T follicular helper cell (primary cell): ENCODE data around the gene RFX5.
A peak's percentile ranks its signal among the peaks of the same experiment; 100 is the strongest.
"Not testable (repeated sequence)": the region's sequence is repeated elsewhere in the genome, so short reads cannot be mapped to it uniquely, and the experiment has no call there.

Experiments
- DNase-seq: peaks from one replicate; pipeline ENCODE4 v3.0.0-alpha.2; 2020; ENCODE audit warnings: low read depth

RFX5 gene

DNA sequence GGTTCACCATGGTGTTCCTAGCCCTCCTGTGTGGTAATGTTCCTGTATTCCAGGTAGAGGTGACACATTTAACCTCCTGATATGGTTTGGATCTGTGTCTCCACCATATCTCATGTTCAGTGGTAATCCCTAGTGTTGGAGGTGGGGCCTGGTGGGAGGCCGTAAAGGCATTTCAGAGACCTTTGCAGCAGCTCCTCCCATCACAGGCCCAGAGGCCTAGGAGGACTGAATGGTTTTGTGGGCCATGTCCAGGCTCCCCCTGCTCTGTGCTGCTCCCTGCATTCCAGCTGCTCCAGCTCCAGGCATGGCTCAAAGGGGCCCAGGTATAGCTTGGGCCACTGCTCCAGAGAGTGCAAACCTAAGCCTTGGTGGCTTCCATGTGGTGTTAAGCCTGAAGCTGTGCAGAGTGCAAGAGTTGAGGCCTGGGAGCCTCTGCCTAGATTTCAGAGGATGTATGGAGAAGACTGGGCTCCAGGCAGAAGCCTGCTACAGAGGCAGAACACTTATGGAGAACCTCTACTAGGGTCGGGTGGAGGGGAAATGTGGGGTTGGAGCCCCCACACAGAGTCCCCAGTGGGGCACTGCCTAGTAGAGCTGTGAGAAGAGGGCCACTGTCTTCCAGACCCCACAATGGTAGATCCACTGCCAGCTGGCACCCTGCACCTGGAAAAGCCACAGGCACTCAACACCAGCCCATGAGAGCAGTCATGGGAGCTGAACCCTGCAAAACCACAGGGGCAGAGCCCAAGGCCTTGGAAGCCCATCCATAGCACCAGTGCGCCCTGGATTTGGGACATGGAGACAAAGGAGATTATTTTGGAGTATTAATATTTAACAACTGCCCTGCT is 15.5 kb upstream of the RFX5 start:
- no peak for DNase-seq

DNA sequence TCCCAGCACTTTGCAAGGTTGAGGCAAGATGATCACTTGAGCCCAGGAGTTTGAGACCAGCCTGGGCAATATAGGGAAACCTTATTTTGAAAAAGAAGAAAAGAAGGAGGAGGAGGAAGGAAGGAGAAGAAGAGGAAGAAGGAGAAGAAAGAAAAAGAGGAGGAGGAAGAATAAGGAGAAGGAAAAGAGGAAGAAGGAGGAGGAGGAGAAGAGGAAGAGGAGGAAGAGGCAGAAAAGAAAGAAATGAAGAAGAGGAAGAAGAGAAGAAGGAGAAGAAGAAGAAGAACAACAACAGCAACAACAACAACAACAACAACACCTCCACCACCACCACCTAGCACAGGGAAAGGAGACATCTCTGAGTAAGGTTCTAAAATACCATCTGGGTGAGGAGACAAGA is 14.8 kb upstream of the RFX5 start:
- DNase-seq: no peak

DNA sequence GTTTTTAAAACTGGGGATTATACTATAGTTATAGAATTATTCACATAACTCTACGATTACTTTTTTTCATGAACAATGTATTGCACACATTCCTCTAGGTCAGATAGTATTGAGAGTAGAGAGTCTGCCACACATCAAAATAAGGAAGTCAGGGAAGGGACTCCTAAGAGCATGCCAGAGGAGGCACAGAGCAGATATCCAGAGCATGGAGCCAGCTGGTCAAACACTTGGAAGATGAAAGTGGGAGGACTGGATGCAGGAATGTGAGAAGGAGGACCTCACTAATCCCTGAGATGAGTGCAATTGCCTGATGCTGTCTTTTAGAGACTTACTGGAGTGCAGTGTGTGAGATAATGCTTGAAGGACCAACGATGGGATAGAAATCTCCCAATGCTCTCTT is 9.6 kb upstream of the RFX5 start:
- no peak for DNase-seq

DNA sequence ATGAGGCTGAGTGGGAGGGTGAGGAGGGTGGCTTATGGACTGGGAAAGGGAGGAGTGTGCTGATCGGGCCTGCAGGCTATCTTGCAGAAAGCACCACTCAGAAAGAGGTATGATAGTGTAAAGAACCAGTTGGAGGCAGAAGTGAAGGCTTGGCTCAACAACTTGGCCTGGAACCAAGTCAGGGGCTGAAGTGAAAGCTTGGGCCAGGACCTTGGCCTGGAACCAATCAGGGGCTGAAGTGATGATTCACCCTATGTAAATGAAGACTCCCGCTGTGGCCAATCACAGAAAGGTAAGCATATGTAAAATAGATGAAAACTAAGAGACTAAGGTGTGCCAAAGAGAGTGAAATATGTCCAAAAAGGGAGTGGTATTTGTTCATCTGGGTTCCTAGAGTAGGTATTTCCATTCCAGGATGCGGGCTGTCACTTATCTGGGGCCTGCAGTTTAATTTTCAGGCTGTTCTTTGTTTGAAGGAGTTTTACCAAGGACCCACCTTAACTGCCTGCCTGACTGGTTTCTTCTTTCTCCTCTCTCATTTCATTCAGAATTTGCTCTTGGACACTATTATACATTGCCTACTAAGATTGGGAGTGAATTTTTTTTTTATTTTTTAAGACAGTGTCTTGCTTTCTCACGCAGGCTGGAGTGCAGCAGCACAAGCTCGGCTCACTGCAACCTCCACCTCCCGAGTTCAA is 5.1 kb upstream of the RFX5 start:
- DNase-seq: no peak

DNA sequence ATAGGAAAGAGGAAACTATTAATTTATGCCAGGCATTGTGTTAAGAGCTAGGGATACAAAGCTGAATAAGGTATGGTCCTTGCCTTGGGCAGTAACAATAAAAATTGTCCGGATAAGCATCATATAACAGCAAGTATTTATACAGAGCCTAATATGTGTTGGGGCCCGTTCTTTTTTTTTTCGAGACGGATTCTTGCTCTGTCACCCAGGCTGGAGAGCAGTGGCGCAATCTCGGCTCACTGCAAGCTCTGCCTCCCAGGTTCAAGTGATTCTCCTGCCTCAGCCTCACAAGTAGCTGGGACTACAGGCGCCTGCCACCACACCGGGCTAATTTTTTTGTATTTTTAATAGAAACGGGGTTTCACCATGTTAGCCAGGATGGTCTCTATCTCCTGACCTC is 3.3 kb upstream of the RFX5 start:
- DNase-seq: not testable (repeated sequence)

DNA sequence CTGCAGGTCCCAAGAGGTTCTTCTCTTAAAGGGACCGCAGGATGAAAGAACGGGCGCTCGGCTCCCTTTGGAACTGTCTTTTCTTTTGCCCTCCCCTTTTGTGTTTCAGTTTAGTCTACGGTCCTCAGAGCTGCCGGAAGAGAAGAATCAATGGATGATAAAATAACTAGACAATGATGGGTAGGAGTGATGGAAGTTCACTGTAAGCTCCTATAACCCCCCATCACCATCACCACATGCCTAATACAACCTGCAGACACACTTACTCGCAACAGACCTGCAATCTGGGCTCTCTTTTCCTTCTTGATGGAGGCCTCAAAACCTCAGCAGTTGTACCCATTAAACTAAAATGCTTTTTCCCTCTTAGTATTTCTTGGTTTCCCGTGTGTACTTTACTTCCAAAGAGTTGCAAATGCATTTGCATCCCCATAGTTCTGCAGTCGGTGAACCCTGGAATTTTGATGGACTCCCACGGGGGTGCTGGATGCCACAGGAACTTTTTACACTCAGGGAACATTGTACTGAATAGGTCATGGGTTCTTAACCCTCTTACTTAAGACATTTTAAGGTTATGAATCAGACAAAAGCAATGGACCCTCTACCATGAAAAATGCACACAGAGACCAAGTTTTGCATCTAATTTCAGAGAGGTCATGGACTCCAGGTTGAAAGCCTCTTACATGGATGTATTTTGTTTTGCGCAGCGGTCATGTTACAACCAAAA is 633 bp upstream of the RFX5 start:
- DNase-seq: no peak

DNA sequence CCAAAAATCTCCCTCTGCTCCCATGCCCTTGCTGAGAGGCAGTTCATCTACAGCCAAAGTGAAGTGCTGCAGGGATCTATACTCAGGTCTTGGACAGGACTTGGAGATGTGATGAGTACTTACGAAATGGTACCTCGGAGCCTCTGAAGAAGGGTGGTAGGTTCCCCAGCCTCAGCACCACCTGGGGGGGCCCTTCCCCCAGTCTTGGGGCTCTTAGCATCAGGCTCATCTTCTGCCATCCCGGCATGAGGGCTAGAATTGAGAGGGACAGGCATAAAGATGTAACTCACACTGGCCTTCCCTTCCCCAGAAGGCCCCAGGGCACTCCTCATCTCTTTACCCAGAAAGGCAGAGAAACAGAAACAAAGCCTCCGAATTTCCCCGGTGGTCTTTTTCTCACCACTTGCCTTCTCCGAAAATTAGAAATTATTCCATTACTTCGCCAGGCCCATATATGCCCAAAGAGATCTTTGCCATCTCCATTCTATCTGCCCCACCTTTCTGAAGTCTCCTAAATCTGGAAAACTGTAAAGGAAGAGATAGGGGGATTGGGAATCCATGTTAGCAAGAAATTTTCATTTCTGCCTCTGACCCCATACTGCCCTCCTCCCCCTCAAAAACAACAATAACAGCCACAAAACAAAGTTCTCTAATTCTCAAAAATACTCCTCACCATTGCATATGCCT is 827 bp downstream of the RFX5 start:
- DNase-seq: no peak

DNA sequence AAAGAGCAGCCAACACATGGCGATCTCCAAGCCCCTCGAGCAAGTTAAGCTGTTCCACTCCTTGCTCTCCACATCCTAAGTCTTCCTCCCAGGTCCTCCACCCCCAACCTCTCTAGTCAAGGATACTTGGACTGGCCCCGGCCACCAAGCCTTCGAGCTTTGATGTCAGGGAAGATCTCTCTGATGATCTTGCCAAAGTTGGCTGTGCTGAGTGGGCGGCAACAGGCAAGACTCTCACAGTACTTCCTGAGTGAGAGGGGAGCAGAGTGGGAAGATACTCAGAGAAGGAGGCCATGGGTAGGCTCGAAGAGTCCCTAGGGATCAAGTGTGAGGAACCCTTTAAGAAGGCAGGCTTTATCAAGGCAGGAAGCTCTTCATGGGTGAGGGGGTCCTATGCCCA is 2.8 kb downstream of the RFX5 start:
- DNase-seq: no peak

DNA sequence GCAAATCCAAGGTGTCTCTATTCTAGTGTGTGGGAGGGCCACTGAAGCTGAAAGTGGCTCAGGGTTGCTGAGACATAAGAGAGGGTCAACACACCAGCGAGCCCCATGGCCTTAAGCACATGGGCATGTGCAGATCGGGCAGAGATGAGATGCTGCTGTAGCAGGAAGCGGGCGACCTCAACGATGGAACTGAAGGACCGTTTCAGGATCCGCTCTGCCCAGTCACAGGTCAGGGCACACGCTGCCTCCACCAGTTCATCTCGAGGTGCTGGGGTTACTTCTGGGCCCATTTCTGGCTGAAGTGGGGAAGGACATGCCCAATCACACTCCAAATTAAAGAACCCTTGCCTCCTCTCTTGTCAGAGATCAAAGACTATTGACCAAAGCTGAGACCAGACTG is 3.5 kb downstream of the RFX5 start:
- no peak for DNase-seq

DNA sequence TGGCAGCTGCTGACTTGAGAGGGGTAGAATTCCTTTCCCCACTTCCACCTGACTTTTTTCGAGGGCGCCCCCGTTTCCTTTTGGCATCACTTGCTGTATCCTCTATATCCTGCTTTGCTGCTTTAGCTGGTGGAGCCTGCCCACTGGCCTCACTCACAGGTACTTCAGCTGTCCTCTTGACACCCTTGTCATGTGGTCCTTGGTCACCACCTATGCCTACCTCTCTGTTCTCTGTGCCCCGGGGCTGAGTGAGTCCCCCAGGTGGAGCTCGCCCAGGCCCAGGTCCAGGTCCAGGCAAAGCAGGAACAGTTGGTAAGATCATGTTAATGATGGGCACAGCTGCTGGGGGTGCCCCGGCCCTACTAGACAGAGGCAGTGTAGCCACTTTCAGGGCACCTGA is 4.5 kb downstream of the RFX5 start:
- DNase-seq: no peak

DNA sequence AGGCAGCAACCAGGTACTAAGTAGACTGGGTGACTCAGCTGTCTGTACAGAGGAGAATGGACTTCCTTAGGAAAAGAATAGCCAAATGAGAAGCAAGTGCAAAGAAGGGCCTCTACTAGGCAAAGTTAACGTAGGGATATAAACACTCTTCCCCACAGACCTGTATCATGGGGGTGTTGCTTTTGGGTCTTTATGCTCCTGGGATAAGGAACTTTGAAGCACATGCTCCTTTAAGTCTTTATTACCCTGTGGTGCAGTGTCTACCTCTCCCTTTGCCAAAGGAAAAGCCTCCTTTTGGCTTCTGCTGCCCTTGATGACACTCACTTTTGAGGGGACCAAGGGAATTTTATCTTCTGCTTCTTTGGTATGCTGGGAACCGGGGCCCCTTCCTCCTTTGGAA is 5.0 kb downstream of the RFX5 start:
- no peak for DNase-seq

DNA sequence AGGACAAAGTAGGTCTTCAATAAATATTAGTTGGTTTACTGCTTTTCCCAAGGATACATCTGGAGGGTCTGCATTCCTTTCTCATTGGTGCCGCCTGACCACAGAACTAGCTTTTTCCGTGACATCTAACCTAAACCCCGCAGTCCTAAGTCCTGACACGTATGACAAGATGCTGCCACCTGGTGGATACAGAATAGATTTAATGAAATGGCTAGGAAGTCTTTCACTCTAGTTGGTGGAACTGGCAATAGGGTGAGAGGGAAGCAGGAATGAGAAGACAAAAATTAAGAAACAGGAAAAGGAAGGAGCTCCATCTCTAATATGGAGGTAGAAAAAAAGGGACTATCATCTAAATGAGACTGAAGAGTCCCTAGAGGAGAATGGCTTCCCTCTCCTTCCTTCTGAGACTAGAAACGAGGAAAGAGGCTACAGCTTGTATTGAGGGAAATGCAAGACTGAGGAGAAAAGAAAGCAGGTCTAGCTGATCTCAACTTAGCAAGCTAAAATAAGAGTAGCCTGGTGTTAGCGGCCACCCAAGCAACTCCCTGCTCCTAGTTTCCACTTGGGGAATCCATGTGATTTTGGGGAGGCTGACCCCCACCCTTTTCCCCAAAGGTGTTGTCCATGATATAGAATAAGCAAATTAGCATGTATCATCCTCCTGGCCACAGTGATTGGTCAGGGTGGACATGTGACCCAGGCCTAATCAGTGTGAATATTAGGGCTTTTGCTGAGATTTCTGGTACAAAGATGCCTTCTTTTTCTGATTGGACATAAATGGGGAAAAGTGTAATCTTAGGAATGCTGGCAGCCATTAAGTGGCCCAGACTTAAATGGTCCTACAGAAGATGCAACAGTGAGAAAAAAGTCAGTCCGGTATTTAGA is 5.9 kb downstream of the RFX5 start:
- peak; percentile 29 for DNase-seq

DNA sequence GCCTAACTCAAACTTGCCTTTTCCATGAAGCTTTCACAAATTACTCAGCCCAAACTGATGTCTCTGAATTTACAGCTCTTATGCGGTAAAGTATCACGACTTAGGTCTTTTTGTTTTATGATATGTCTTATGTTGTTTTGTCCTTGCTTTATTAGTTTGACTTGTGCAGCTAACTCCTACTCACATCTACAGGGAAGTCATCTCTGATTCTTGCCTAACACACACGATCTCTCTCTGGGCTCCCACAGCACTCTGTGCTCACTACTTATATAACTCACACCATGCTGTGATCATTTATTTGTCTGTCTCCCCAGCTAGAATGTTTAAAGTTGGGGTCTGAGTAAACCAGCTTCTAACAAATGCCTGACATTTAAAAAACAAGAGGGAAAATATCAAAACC is 10.5 kb downstream of the RFX5 start:
- no peak for DNase-seq

DNA sequence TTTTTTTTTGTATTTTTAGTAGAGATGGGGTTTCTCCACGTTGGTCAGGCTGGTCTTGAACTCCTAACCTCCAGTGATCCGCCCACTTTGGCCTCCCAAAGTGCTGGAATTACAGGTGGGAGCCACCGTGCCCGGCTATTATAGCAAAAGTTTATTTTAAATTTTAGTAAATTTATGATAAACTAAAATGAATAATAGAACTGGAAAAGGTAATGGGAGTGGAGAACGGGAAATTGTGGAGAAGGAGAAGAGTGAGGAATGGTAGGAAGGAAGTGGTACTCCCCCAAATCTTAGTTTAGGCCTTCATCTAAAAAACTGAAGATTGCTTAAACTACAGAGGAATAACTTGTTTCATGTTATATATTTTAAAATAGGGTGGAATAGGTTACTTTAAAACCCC is 12.2 kb downstream of the RFX5 start:
- DNase-seq: no peak

DNA sequence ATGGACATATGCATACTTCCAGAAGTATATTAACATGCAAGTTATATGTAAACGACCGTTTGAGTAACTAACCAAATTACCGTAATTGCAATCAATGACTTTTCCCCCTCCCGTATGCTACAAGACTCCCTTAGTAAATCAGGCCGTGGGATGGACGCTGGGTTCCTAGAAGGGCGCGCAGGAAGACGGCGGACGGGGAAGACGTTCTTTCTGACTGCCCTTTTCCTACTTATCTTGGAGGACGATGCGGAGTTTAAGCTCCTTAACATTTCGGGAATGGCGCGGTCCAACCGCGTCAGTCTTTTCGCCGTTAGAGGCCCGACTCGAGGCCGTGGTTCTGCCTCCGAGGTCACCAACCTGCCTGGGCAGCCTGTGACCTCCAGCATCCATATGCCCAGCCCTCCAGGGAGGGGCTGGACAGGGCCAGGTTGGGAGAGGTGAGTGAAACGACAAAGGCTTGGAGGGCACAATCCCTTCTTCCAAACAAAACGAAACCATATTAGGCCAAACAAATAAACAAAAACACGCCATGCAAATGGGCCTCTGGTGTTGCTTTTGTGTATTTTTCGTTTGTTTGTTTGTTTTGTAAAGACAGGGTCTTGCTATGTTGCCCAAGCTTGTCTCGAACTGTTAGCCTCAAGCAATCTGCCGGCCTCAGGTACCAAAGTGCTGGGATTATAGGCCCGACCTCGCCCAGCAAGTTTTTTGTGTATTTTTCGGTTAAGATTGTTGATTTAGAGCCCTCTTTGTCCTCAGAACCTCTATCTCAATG is 19.0 kb downstream of the RFX5 start:
- no peak for DNase-seq

DNA sequence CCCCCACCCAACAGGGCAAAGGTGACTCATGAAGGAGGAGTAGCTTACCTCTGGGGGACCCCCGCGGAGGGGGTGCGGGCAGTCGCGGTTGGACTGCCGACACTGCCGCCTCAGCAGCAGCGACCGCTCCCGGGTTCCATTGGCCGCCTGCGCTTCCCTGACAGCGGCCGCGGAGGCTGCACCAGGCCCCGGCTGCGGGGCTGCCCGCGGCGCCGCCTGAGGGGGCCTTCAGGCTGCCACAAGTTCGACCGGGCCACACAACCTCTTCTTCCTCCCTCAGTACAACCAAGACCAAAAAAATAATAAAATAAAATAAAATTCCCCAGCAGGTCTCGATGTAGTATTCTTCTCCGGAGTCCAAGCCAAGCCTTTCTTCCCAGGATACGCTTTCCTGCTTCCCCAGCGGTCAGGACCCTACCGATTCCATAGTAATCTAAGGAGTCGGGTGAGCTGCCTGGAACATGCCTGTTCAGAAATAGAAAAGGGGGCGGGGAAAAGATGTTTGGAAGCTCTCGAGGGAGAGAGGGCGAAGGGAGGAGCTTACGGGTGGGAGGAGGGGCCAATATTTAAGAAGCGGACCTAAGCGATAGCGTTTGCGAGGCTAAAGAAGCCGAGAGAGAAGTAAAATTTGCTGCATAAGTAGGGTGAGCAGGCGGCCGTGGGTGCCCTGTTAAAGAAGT is 19.7 kb downstream of the RFX5 start, which contains the start of gene PI4KB:
Gene PI4KB (minus strand): TSS at position 194 of the 680 bp plus-strand sequence. CDS start 10,935 bp downstream, outside the sequence.
- peak; percentile 81 for DNase-seq

DNA sequence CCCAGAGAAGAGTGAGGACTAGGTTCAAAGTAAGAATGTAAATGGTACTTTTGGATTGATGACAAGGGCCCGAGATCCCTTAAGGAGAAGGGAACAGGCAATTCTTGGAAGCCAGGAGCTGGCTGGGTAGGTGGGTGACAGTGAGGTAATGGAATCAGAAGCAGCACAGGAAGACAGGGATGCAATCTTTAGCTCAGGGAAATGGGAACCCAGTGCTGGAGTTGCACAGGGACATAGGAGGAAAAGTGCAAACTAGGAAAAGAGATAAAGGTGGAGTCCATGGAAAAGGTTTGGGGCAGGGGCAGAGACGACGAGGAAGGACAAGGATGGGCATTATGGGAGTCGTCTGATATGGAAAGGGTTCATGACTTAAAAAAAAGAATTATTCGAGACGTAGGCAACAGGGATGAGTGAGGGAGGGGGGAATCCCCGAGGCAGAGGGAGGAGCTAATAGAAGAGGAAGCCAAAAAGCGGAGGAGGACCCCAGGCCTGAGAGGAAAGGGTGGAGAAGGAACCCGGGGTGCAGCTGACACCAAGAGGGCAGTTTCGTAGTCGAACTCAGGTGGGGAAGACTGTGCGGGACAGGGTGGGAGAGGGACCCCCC is 20.3 kb downstream of the RFX5 start:
- peak; percentile 25 for DNase-seq

DNA sequence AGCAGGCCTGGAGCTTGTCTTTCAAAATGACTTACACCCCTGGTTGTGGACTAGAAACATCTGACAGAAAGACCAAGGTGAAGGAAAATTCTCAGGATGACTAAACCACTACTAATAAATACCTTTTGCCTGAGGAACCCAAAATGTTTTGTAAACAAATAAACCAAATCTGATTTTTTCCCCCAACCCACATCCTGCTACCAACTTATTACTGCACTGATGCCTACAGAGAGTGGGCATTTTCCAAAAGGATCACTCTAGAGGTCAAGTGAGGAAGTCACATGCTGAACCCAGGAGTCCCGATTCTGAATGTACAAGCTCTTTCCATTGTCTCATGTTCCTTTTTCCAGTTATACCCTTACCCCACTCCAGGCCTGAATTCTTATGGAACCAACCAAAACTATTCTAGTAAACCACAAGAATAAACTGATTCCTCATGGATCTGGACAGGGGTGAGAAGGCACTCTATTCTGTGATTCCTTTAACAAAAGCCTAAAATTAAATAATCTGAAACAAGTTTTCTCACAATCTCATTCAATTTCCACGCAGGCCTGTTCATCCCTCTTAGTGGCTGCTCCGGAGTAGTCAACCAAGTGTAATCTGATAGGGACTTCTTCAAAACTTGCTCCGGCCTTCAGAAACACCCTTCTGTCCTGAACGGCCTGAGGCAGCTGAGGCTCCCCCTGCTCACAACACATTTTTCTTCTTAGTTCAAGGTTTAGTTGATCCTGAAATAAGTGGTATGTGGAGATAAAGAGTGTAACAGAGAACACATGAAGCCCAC is 21.2 kb downstream of the RFX5 start:
- DNase-seq: no peak

DNA sequence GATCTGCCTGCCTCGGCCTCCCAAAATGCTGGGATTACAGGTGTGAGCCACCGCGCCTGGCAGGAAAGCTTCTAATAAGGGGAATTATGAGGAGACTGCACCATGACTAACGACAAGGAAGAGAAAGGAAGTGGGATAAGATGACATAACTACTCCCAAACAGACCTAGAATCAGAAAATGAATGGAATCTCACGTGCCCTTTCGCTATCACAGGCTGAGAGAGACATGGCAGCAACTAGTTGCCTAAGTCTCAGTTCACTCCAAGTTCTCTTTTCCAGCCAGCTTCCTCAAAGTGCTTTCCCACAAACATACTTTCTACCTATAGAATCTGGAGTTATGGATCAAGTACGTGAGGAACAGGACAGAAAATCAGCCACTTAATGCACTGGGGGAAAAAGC is 21.8 kb downstream of the RFX5 start:
- DNase-seq: no peak
